ENCODE measurements around the gene STK26.
A peak's percentile ranks its signal among the peaks of the same experiment; 100 is the strongest.
"Not testable (repeated sequence)": the region's sequence is repeated elsewhere in the genome, so short reads cannot be mapped to it uniquely, and the experiment has no call there.

Gene STK26

GRCh38 chrX:132037479-132037993 lies 14.4 kb downstream of the STK26 start:
- DNase-seq (ENCODE audit: low read depth in 2 of 2), result no peak

GRCh38 chrX:132040066-132040465 lies 17.0 kb downstream of the STK26 start:
- no peak for DNase-seq (ENCODE audit: low read depth in 2 of 2)

- DNase-seq (ENCODE audit: low read depth in 2 of 2), result no peak
Measured at GRCh38 chrX:132041015-132041414, 17.9 kb downstream of the STK26 start.

- no peak for DNase-seq (ENCODE audit: low read depth in 2 of 2)
Measured at GRCh38 chrX:132043977-132044376, 20.9 kb downstream of the STK26 start.

- DNase-seq (ENCODE audit: low read depth in 2 of 2), result no peak
Measured at GRCh38 chrX:132044953-132045352, 21.9 kb downstream of the STK26 start.

- DNase-seq (ENCODE audit: low read depth in 2 of 2), result no peak
Measured at GRCh38 chrX:132045456-132045855, 22.4 kb downstream of the STK26 start.

GRCh38 chrX:132046533-132046932 lies 23.4 kb downstream of the STK26 start:
- no peak for DNase-seq (ENCODE audit: low read depth in 2 of 2)

GRCh38 chrX:132051778-132052177 lies 28.7 kb downstream of the STK26 start:
- not testable (repeated sequence) for DNase-seq (ENCODE audit: low read depth in 2 of 2)

- DNase-seq (ENCODE audit: low read depth in 2 of 2), result no peak
Measured at GRCh38 chrX:132058050-132058449, 34.9 kb downstream of the STK26 start.

GRCh38 chrX:132058975-132059374 lies 35.9 kb downstream of the STK26 start:
- no peak for DNase-seq (ENCODE audit: low read depth in 2 of 2)

- DNase-seq (ENCODE audit: low read depth in 2 of 2), result no peak
Measured at GRCh38 chrX:132059973-132060540, 37.0 kb downstream of the STK26 start.

- no peak for DNase-seq (ENCODE audit: low read depth in 2 of 2)
Measured at GRCh38 chrX:132063334-132063733, 40.2 kb downstream of the STK26 start.

- no peak for DNase-seq (ENCODE audit: low read depth in 2 of 2)
Measured at GRCh38 chrX:132063862-132064261, 40.8 kb downstream of the STK26 start.

- DNase-seq (ENCODE audit: low read depth in 2 of 2), result no peak
Measured at GRCh38 chrX:132068405-132068804, 45.3 kb downstream of the STK26 start.

GRCh38 chrX:132071254-132071653 lies 48.2 kb downstream of the STK26 start:
- DNase-seq (ENCODE audit: low read depth in 2 of 2), result no peak

GRCh38 chrX:132077414-132077813 lies 54.3 kb downstream of the STK26 start:
- DNase-seq (ENCODE audit: low read depth in 2 of 2), result no peak

GRCh38 chrX:132077912-132078311 lies 54.8 kb downstream of the STK26 start:
- DNase-seq (ENCODE audit: low read depth in 2 of 2), result no peak

GRCh38 chrX:132085786-132086185 lies 62.7 kb downstream of the STK26 start:
- no peak for DNase-seq (ENCODE audit: low read depth in 2 of 2)

GRCh38 chrX:132086672-132087071 lies 63.6 kb downstream of the STK26 start:
- DNase-seq (ENCODE audit: low read depth in 2 of 2), result no peak

- no peak for DNase-seq (ENCODE audit: low read depth in 2 of 2)
Measured at GRCh38 chrX:132088864-132089263, 65.8 kb downstream of the STK26 start.

GRCh38 chrX:132090403-132091159 lies 67.5 kb downstream of the STK26 start:
- DNase-seq (ENCODE audit: low read depth in 2 of 2), result no peak

- DNase-seq (ENCODE audit: low read depth in 2 of 2), result peak; percentile 4 to 8
Measured at GRCh38 chrX:132092439-132093065, 69.5 kb downstream of the STK26 start.

Measured in stimulated activated CD8-positive, alpha-beta memory T cell treated with anti-CD3 and anti-CD28 coated beads, Interleukin-2, amount 100 ng/mL, for 1 hour (primary cell).